HCT116 (cell line): ENCODE measurements around the gene FLNB. TPM values are rescaled to one million over a fixed set of nuclear protein-coding genes. Genes with fewer than 3 reads are reported as not detected.
A peak's percentile ranks its signal among the peaks of the same experiment; 100 is the strongest.

Experiments
- ATAC-seq: fragments of 200-7000 bp; cut with Tn5 transposase; 2 replicates; pipeline ENCODE4 v1.9.1; 2020; ENCODE audit warnings: mild to moderate bottlenecking, moderate library complexity
- BruUV-seq: library from RNA; stranded (reverse); fragments of 400-500 nt; replicated peaks from 2 replicates; lab custom pipeline; 2021; lab: Mats Ljungman, UMichigan
- CTCF ChIA-PET: fragments of 300-600 bp; sonication (Branson Sonifier 250); formaldehyde crosslinking; loops from one replicate; lab custom pipeline; 2021; ENCODE audit warnings: antibody characterized with exemption; lab: Charles Lee
- POLR2A ChIA-PET: fragments of 300-600, 350-600 bp; sonication (Branson Sonifier 250); formaldehyde crosslinking; loops from one replicate; lab custom pipeline; 2021; ENCODE audit warnings: antibody characterized with exemption; lab: Charles Lee
- RAD21 ChIA-PET, 2 experiments: fragments of 300-600 bp; sonication (Branson Sonifier 250); formaldehyde crosslinking; loops; one replicate each; lab custom pipeline; 2023; ENCODE audit warnings: low total read pairs in 2 of 2; ENCODE audit not compliant: uncharacterized antibody in 2 of 2, unreplicated experiment in 2 of 2, low non-redundant PET in 1 of 2; lab: Charles Lee
- DNase-seq: peaks from one replicate; pipeline ENCODE4 v3.0.0-alpha.2; 2010; ENCODE audit warnings: low read depth, low spot score
- H2AFZ ChIP-seq: fragments of 200-600 bp; shearing (Covaris generic), sonication (generic); 2 replicates; pipeline ENCODE4 v1.6.1; 2017; ENCODE audit warnings: low read depth, mixed run types, mixed read lengths, antibody characterized with exemption, low read length; ENCODE audit not compliant: poor library complexity, severe bottlenecking
- H3K27ac ChIP-seq: 2 replicates; pipeline ENCODE4 v1.5.1; 2012; ENCODE audit warnings: low read depth, low read length
- H3K27me3 ChIP-seq: fragments of 200-600 bp; sonication (generic); 2 replicates; pipeline ENCODE4 v1.6.1; 2016; ENCODE audit warnings: mixed run types, low read length, mixed read lengths; ENCODE audit not compliant: insufficient read depth
- H3K36me3 ChIP-seq, 2 experiments: fragments of 200-500 bp in 1 of 2; fragments of 200-600 bp in 1 of 2; sonication (Bioruptor generic) in 1 of 2; sonication (generic) in 1 of 2; 2 replicates each; pipeline versions ENCODE4 v1.5.1 to v1.6.1; 2014 to 2016; ENCODE audit warnings: low read length in 2 of 2, inconsistent platforms in 1 of 2, mixed read lengths in 1 of 2, mixed run types in 1 of 2; ENCODE audit not compliant: insufficient read depth in 2 of 2, control insufficient read depth in 1 of 2
- H3K4me1 ChIP-seq, 2 experiments: fragments of 200-600 bp in 1 of 2; sonication (generic) in 1 of 2; 2 replicates each; pipeline versions ENCODE4 v1.5.1 to v1.6.1; 2012 to 2017; ENCODE audit warnings: low read length in 2 of 2, inconsistent platforms in 1 of 2, mild to moderate bottlenecking in 1 of 2, mixed read lengths in 1 of 2, mixed run types in 1 of 2, moderate library complexity in 1 of 2; ENCODE audit not compliant: insufficient read depth in 2 of 2, control insufficient read depth in 1 of 2
- H3K4me2 ChIP-seq: fragments of 200-600 bp; sonication (generic); 2 replicates; pipeline ENCODE4 v1.6.1; 2017; ENCODE audit warnings: mixed run types, low read length, mixed read lengths
- H3K4me3 ChIP-seq, 2 experiments: fragments of 200-600 bp in 1 of 2; sonication (generic) in 1 of 2; replicated peaks in 1 of 2; 2 replicates each; pipeline ENCODE4 v1.5.1; 2011 to 2016; ENCODE audit warnings: low read length in 2 of 2, control low read depth in 1 of 2, low read depth in 1 of 2, mild to moderate bottlenecking in 1 of 2, mixed read lengths in 1 of 2, mixed run types in 1 of 2
- H3K79me2 ChIP-seq: fragments of 200-600 bp; sonication (generic); 2 replicates; pipeline ENCODE4 v1.6.1; 2017; ENCODE audit warnings: mild to moderate bottlenecking, mixed run types, low read length, moderate library complexity, mixed read lengths; ENCODE audit not compliant: insufficient read depth
- H3K9ac ChIP-seq: fragments of 200-600 bp; sonication (generic); 2 replicates; pipeline ENCODE4 v1.6.1; 2016; ENCODE audit warnings: low read length, mixed read lengths
- H3K9me2 ChIP-seq: fragments of 200-600 bp; sonication (generic), shearing (Covaris generic); 2 replicates; pipeline ENCODE4 v1.6.1; 2017; ENCODE audit warnings: mixed run types, mild to moderate bottlenecking, moderate library complexity; ENCODE audit not compliant: insufficient read depth
- H3K9me3 ChIP-seq, 2 experiments: fragments of 200-500 bp in 1 of 2; fragments of 200-600 bp in 1 of 2; sonication (Bioruptor generic) in 1 of 2; sonication (generic) in 1 of 2; 2 replicates each; pipeline ENCODE4 v1.6.1; 2014 to 2017; ENCODE audit warnings: low read length in 2 of 2, mixed read lengths in 2 of 2, inconsistent platforms in 1 of 2, low read depth in 1 of 2, mild to moderate bottlenecking in 1 of 2, mixed run types in 1 of 2, moderate library complexity in 1 of 2; ENCODE audit not compliant: control insufficient read depth in 1 of 2, insufficient read depth in 1 of 2
- H4K20me1 ChIP-seq: fragments of 200-600 bp; sonication (generic), shearing (Covaris generic); 2 replicates; pipeline ENCODE4 v1.6.1; 2017; ENCODE audit warnings: mixed run types, mild to moderate bottlenecking, moderate library complexity; ENCODE audit not compliant: insufficient read depth
- ATF3 ChIP-seq: IDR thresholded peaks from 2 replicates; pipeline ENCODE4 v1.6.1; 2012
- CEBPB ChIP-seq: IDR thresholded peaks from 2 replicates; pipeline ENCODE4 v1.6.1; 2012; ENCODE audit warnings: low read depth
- CTCF ChIP-seq, 3 experiments: fragments of 200-600 bp in 1 of 3; sonication (generic) in 1 of 3; IDR thresholded peaks in 2 of 3; conservative IDR thresholded peaks in 1 of 3; 2 replicates each; pipeline ENCODE4 v1.5.1; 2012 to 2017; ENCODE audit warnings: low read depth in 2 of 3, low read length in 2 of 3, antibody characterized with exemption in 1 of 3, borderline replicate concordance in 1 of 3, control low read depth in 1 of 3, mild to moderate bottlenecking in 1 of 3, mixed read lengths in 1 of 3, mixed run types in 1 of 3, moderate library complexity in 1 of 3; ENCODE audit not compliant: insufficient read depth in 1 of 3
- EGR1 ChIP-seq: IDR thresholded peaks from 2 replicates; pipeline ENCODE4 v1.6.1; 2012; ENCODE audit warnings: low read depth
- ELF1 ChIP-seq: IDR thresholded peaks from 2 replicates; pipeline ENCODE4 v1.6.1; 2012; ENCODE audit warnings: low read depth, borderline replicate concordance
- EZH2 ChIP-seq: fragments of 200-600 bp; sonication (generic); IDR thresholded peaks from 2 replicates; pipeline ENCODE4 v1.6.1; 2017; ENCODE audit warnings: antibody characterized with exemption, mixed run types
- EZH2phosphoT487 ChIP-seq: fragments of 200-600 bp; IDR thresholded peaks from 2 replicates; pipeline ENCODE4 v1.6.1; 2018; ENCODE audit warnings: antibody characterized with exemption, borderline replicate concordance
- POLR2A ChIP-seq: IDR thresholded peaks from 2 replicates; pipeline ENCODE4 v1.7.0; 2011; ENCODE audit warnings: borderline replicate concordance; ENCODE audit not compliant: insufficient read depth, insufficient read length; ENCODE audit errors: extremely low read depth
- RAD21 ChIP-seq: IDR thresholded peaks from 2 replicates; pipeline ENCODE4 v1.6.1; 2012; ENCODE audit warnings: low read depth, mild to moderate bottlenecking
- SIN3A ChIP-seq: IDR thresholded peaks from 2 replicates; pipeline ENCODE4 v1.6.1; 2012; ENCODE audit warnings: low read depth
- SRF ChIP-seq: IDR thresholded peaks from 2 replicates; pipeline ENCODE4 v1.6.1; 2012; ENCODE audit warnings: low read depth
- ZFX ChIP-seq: fragments of 450-650 bp; IDR thresholded peaks from 2 replicates; pipeline ENCODE4 v1.6.1; 2017
- intact Hi-C: fragments of 100-400 bp; cut with micrococcal nuclease; formaldehyde crosslinking; loops from 2 replicates; pipeline ENCODE4 v1.10.0; 2022
- total RNA-seq: library from RNA; stranded (reverse); gene quantifications from one replicate; pipeline ENCODE4 v1.2.1, GENCODE V29; 2021; ENCODE audit not compliant: unreplicated experiment
- TF ChIP-seq, protein P1 (sequence below): IDR thresholded peaks from 2 replicates; pipeline ENCODE4 v1.6.1; 2012; ENCODE audit warnings: low read depth

FLNB gene
- total RNA-seq, 1 experiment from 2014 or later = 116 TPM

GRCh38 chr3:57961177-57961827 lies 46.9 kb upstream of the FLNB start (continued):
- TF ChIP-seq, protein P1, sequence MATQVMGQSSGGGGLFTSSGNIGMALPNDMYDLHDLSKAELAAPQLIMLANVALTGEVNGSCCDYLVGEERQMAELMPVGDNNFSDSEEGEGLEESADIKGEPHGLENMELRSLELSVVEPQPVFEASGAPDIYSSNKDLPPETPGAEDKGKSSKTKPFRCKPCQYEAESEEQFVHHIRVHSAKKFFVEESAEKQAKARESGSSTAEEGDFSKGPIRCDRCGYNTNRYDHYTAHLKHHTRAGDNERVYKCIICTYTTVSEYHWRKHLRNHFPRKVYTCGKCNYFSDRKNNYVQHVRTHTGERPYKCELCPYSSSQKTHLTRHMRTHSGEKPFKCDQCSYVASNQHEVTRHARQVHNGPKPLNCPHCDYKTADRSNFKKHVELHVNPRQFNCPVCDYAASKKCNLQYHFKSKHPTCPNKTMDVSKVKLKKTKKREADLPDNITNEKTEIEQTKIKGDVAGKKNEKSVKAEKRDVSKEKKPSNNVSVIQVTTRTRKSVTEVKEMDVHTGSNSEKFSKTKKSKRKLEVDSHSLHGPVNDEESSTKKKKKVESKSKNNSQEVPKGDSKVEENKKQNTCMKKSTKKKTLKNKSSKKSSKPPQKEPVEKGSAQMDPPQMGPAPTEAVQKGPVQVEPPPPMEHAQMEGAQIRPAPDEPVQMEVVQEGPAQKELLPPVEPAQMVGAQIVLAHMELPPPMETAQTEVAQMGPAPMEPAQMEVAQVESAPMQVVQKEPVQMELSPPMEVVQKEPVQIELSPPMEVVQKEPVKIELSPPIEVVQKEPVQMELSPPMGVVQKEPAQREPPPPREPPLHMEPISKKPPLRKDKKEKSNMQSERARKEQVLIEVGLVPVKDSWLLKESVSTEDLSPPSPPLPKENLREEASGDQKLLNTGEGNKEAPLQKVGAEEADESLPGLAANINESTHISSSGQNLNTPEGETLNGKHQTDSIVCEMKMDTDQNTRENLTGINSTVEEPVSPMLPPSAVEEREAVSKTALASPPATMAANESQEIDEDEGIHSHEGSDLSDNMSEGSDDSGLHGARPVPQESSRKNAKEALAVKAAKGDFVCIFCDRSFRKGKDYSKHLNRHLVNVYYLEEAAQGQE = no peak
- TF ChIP-seq ELF1 (no peak), CEBPB (no peak), POLR2A (no peak), SIN3A (no peak), SRF (no peak), EZH2phosphoT487 (no peak), EGR1 (no peak), ZFX (no peak), ATF3 (no peak)

- Histone ChIP-seq H3K4me2 (no peak overlapping the region), H3K27me3 (no peaks in the 10 kb centered on the region), H3K9me3 (no peaks in the 10 kb centered on the region), H2AFZ (no peak overlapping the region), H3K9me2 (no peaks in the 10 kb centered on the region), H3K79me2 (no peaks in the 10 kb centered on the region), H3K9ac (no peak overlapping the region), H3K4me3 (no peak overlapping the region), H3K27ac (no peak overlapping the region), H3K4me1 (peaks cover 8 to 16% of the 10 kb centered on the region in 2 experiments; a peak in 3 of 4 replicates), H4K20me1 (no peaks in the 10 kb centered on the region)
- ChIA-PET POLR2A (interaction anchor here (1.2 kb wide), 1 partner anchor 11 kb away, joined by 5 read pairs; no protein-coding TSS in a partner anchor), CTCF (interaction anchor here (0.6 to 1.3 kb wide), 8 partner anchors 9 to 344 kb away, joined by 3 to 5 read pairs (median 3); partner anchors contain the start of genes HTD2 and RPP14), RAD21 (interaction anchor here in 1 of 2 experiments (0.9 kb wide), 1 partner anchor 215 kb away, joined by 3 read pairs; no protein-coding TSS in a partner anchor)
- BruUV-seq = no TSS peak
- ATAC-seq (peak; percentile 77), DNase-seq (peak; percentile 56)
- intact Hi-C loops = loop anchor here (1.0 to 10.0 kb wide), 2 partner anchors 212 to 343 kb away; partner anchors contain the start of genes HTD2 and RPP14
- TF ChIP-seq CEBPB (peak; percentile 38; the same call in 1 of the 2 replicates), CTCF (IDR thresholded peaks at IDR 0.05 in 2 of 3, conservative IDR thresholded peaks at IDR 0.05 in 1 of 3; ENCODE audit: borderline replicate concordance in 1 of 3, insufficient read depth in 1 of 3, low read depth in 2 of 3, low read length in 2 of 3) (peak; percentile 40 to 61 (median 43); a peak in 5 of 6 replicates), RAD21 (peak; percentile 78), EZH2 (no peak), ELF1 (no peak), POLR2A (no peak)
- TF ChIP-seq, all 23 proteins: peak for 3
- no peaks in the 10 kb centered on the region for H3K36me3 ChIP-seq
Observed at GRCh38 chr3:57961828-57962447, 46.3 kb upstream of the FLNB start.
